Kidney epithelial cell (primary cell): ENCODE results near the gene DHRS12. TPM values are rescaled to one million over a fixed set of nuclear protein-coding genes. Genes with fewer than 3 reads are reported as not detected.
A peak's percentile ranks its signal among the peaks of the same experiment; 100 is the strongest.

Source experiments
- DNase-seq: peaks from one replicate; pipeline ENCODE4 v3.0.0-alpha.2; 2010; ENCODE audit warnings: low read depth
- H3K27me3 ChIP-seq: 2 replicates; pipeline ENCODE4 v1.6.0; 2011; ENCODE audit warnings: low read length; ENCODE audit not compliant: control insufficient read depth, insufficient read depth
- H3K36me3 ChIP-seq: 2 replicates; pipeline ENCODE4 v1.5.1; 2011; ENCODE audit warnings: low read length; ENCODE audit not compliant: control insufficient read depth, insufficient read depth
- H3K4me3 ChIP-seq: 2 replicates; pipeline ENCODE4 v1.5.1; 2011; ENCODE audit warnings: low read depth, mild to moderate bottlenecking, control low read depth, low read length
- total RNA-seq: library from RNA; depleted of rRNA; stranded (reverse); fragments of >200 nt; gene quantifications from 2 replicates; pipeline ENCODE4 v1.2.3, GENCODE V29; 2015
- TF ChIP-seq, protein P1 (sequence below): IDR thresholded peaks from 2 replicates; pipeline ENCODE4 v1.5.1; 2011; ENCODE audit warnings: mild to moderate bottlenecking, moderate library complexity, low read length, control low read depth, inconsistent platforms; ENCODE audit not compliant: insufficient read depth, poor library complexity, severe bottlenecking

Gene DHRS12
- total RNA-seq, 1 donor from 2014 or later = 11.7 TPM

DNA sequence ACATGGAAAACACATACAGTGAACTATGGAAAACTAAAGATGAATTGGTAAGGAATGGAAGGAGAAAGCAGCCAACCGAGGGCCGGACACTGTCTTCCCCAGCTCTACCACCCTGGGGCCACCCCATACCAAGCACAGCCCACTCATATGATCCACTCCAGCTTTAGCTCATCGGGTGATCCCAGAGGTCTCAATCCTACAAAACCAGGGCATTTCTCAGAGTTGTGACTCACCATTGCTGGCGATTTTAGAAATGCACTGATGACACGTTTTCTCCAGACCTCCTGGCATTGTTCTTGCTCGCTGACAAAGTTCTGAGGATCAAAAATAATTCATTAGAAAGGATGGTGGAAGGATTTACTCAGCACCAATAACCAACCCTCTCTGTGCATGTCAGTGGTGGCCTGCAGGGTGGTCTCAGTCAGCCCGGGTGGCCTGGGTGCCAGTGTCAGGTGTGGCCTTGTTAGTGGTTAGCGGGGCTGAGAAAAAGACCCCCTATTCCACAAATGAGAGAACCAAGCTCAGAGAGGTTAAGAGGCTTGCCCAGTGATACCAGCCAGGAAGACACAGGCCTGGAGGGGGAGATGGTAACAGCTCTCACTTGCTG, 34.4 kb upstream of the DHRS12 start:
- Histone ChIP-seq H3K36me3 (no peaks in the 10 kb centered on the region), H3K27me3 (peaks cover 2% of the 10 kb centered on the region), H3K4me3 (no peak overlapping the region)
- DNase-seq = peak; percentile 25
- TF ChIP-seq, protein P1, sequence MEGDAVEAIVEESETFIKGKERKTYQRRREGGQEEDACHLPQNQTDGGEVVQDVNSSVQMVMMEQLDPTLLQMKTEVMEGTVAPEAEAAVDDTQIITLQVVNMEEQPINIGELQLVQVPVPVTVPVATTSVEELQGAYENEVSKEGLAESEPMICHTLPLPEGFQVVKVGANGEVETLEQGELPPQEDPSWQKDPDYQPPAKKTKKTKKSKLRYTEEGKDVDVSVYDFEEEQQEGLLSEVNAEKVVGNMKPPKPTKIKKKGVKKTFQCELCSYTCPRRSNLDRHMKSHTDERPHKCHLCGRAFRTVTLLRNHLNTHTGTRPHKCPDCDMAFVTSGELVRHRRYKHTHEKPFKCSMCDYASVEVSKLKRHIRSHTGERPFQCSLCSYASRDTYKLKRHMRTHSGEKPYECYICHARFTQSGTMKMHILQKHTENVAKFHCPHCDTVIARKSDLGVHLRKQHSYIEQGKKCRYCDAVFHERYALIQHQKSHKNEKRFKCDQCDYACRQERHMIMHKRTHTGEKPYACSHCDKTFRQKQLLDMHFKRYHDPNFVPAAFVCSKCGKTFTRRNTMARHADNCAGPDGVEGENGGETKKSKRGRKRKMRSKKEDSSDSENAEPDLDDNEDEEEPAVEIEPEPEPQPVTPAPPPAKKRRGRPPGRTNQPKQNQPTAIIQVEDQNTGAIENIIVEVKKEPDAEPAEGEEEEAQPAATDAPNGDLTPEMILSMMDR = no peak

DNA sequence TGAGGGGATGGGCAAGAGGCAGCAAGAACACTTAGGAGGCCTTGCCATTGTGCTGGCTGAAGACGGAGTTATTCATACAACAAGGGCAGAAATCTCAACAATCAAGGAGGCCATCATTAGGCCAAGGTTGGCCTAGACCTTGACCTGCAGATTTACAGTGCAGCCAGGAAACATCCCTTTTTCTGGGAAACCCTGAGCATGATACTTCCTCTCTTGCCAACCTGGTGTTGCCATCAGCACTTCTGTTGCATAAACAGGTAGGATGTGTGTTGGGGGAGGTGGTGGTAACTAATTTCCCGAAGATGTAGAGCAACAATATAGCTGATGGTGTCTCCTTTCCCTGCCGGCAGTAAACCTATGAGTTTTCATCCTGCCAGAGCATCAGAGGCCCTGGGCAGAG, 33.1 kb upstream of the DHRS12 start:
- Histone ChIP-seq H3K27me3 (peaks cover 2% of the 10 kb centered on the region), H3K36me3 (no peaks in the 10 kb centered on the region), H3K4me3 (no peak overlapping the region)
- TF ChIP-seq, protein P1 = no peak
- no peak for DNase-seq

DNA sequence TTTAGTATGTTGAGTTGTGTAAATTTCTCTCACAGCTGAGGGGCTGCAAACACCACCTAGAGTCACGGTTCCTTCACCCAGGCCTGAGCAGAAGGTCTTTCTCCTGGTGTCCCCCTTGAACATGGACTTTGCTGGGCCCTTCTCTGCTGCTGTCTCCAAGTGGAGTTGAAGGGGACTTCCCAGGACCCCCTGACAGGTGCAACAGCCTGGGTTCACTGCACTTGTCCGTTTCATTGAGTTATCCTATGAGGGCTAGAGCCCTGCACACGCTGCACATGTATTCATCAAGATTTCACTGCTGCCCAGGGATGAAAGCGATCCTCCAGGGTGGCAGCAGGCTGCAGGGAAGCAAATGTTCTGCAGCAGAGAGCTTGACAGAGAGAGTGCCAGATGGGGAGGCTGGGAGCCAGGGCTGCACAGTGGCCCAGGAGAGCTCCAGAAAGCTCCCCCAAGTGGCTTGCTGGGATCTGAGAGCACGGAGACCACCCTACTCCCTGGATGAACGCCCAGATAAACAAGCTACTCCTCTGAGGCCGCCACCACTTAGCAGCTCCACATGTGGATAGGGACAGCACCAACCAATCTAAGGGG, 30.7 kb upstream of the DHRS12 start:
- H3K27me3 ChIP-seq = peaks cover 4% of the 10 kb centered on the region
- no peak overlapping the region for H3K4me3 ChIP-seq
- TF ChIP-seq, protein P1 = no peak
- DNase-seq = no peak
- H3K36me3 ChIP-seq = no peaks in the 10 kb centered on the region

DNA sequence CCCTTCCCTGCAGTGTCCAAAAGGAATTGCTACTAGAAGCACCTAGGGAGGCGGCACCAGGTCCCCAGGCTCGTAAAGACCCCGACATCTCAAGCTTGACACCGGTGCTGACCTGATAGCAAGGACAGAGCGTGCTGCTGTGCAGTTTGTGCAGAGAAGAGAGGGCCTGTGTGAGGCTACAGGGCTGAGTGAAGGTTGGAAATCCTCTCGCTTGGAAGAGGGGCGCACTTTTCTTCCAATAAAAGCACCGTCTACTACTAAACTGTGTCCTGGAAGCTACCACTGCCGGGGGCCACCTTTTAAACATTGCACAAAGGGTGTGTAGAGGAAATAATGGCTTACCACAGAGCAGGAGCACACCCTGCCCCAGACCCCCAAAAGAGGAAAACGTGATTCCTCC, 30.0 kb upstream of the DHRS12 start:
- H3K27me3 ChIP-seq = peaks cover 4% of the 10 kb centered on the region
- TF ChIP-seq, protein P1 = no peak
- no peaks in the 10 kb centered on the region for H3K36me3 ChIP-seq
- no peak for DNase-seq
- H3K4me3 ChIP-seq = no peak overlapping the region

DNA sequence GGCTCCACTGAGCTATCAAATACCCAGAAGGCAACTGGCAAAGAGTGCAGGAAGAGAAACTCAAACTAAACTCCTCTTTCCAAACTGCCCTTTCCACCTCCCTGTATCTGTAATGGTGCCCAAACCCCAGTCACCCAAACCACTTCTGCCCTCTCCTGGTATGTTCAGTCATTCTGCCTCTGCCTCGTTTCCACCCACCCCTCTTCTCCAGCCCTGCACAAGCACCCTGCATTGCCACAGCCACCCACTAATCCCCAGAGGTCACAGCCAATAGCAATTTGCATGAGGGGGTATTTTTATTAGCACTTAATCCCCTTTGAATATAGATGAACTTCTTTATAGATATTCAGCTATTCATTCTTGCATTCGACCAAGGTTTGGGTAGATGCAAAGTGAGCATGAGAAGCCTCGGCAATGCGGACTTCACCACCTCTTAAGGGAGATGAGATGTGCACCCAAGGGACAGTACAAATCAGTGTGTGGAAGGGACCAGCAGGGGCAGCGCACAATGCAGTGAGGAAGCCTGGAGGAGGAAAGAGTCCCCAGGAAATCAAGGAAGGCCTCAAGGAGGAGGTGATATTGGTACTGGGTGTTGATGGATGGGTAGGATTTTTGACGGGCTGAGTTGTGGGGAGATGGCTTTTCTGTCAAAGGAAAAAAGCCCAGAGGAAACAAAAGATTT, 28.6 kb upstream of the DHRS12 start:
- H3K27me3 ChIP-seq = peaks cover 7% of the 10 kb centered on the region
- no peak overlapping the region for H3K4me3 ChIP-seq
- no peak for DNase-seq
- H3K36me3 ChIP-seq = no peaks in the 10 kb centered on the region
- TF ChIP-seq, protein P1 = peak; percentile 28
